ENCODE measurements around the gene ATP8B4. TPM values are rescaled to one million over a fixed set of nuclear protein-coding genes. Genes with fewer than 3 reads are reported as not detected.

ATP8B4 gene
- total RNA-seq, 1 donor from 2014 or later: 15.1 TPM

DNA sequence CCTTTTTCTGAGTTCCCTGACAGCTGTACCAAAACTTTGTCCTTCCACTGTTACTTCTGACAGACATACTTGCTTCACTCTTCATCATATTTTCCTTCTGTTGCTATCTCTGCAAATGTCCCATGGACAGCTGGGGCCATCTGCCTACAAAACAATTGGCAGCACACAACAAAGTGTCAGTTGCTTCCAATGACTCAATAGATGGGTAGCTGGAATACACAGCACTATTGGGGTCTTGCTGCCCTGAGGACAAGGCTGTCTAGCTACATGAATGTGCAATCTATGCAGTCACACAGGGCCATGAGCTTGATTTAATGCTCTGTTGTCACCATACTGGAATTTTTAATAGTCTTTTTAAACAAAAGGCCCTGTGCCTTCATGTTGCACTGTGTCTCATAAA lies 305.4 kb downstream of the ATP8B4 start:
- no peak overlapping the region for H3K4me3 ChIP-seq
- no peak for DNase-seq (ENCODE audit: low spot score in 2 of 2)
- H3K9me3 ChIP-seq: no peaks in the 10 kb centered on the region
- intact Hi-C loops (cut with DNase I): no loop called here
- H3K36me3 ChIP-seq: no peaks in the 10 kb centered on the region
- peaks cover 0 to 5% of the 10 kb centered on the region in 2 donors for H3K4me1 ChIP-seq
- H3K27ac ChIP-seq: no peak overlapping the region
- TF ChIP-seq CTCF (IDR thresholded peaks at IDR 0.05): no peak
- no peaks in the 10 kb centered on the region for H3K27me3 ChIP-seq

GRCh38 chr15:49810720-49811119 lies 308.3 kb downstream of the ATP8B4 start:
- Histone ChIP-seq H3K4me1 (peaks cover 0 to 5% of the 10 kb centered on the region in 2 donors), H3K9me3 (no peaks in the 10 kb centered on the region), H3K4me3 (no peak overlapping the region), H3K27me3 (no peaks in the 10 kb centered on the region), H3K36me3 (no peaks in the 10 kb centered on the region), H3K27ac (peak overlapping the region in 1 of 2 donors; percentile 23)
- DNase-seq (ENCODE audit: low spot score in 2 of 2): no peak
- TF ChIP-seq CTCF (IDR thresholded peaks at IDR 0.05): no peak
- intact Hi-C loops (cut with DNase I): no loop called here

GRCh38 chr15:49809894-49810609 lies 309.0 kb downstream of the ATP8B4 start:
- DNase-seq (ENCODE audit: low spot score in 2 of 2): no peak
- Histone ChIP-seq H3K27ac (peak overlapping the region in 1 of 2 donors; percentile 23), H3K4me3 (no peak overlapping the region), H3K27me3 (no peaks in the 10 kb centered on the region), H3K9me3 (no peaks in the 10 kb centered on the region), H3K36me3 (no peaks in the 10 kb centered on the region), H3K4me1 (peaks cover 0 to 5% of the 10 kb centered on the region in 2 donors)
- no peak for TF ChIP-seq CTCF (IDR thresholded peaks at IDR 0.05)
- intact Hi-C loops (cut with DNase I): no loop called here

- peaks cover 0 to 3% of the 10 kb centered on the region in 2 donors for H3K9me3 ChIP-seq
- peaks cover 0 to 5% of the 10 kb centered on the region in 2 donors for H3K4me1 ChIP-seq
- no peaks in the 10 kb centered on the region for H3K36me3 ChIP-seq
- no peak for TF ChIP-seq CTCF (IDR thresholded peaks at IDR 0.05)
- no peak overlapping the region for H3K4me3 ChIP-seq
- intact Hi-C loops (cut with DNase I): no loop called here
- DNase-seq (ENCODE audit: low spot score in 2 of 2): no peak
- no peaks in the 10 kb centered on the region for H3K27me3 ChIP-seq
- H3K27ac ChIP-seq: no peak overlapping the region
Measured at GRCh38 chr15:49808341-49808740, 310.7 kb downstream of the ATP8B4 start.

Other genes starting within 250 kb of the ATP8B4 start
- not detected for gene SLC27A2, start 63.0 kb upstream of the ATP8B4 start, total RNA-seq
- gene HDC, start 146.5 kb upstream of the ATP8B4 start, total RNA-seq: not detected
- gene GABPB1, start 236.0 kb upstream of the ATP8B4 start, total RNA-seq: 10.9 TPM